GM12892 (cell line): Measurements from ENCODE around the gene CLSTN2.

Experiments used
- POLR2A ChIP-seq: IDR thresholded peaks from 2 replicates; pipeline ENCODE4 v1.6.1; 2011; ENCODE audit warnings: low read depth, low read length, control low read depth
- POLR2AphosphoS5 ChIP-seq: IDR thresholded peaks from 2 replicates; pipeline ENCODE4 v1.6.1; 2011; ENCODE audit warnings: low read depth, low read length, control low read depth

- TF ChIP-seq POLR2A (no peak), POLR2AphosphoS5 (no peak)
These were observed 196.9 kb downstream of the CLSTN2 start for GRCh38 chr3:140131895-140132294.
